ENCODE results near the gene ASCC3. TPM values are rescaled to one million over a fixed set of nuclear protein-coding genes. Genes with fewer than 3 reads are reported as not detected.

The ASCC3 gene
- total RNA-seq, 4 donors from 2014 or later, result 12.0 to 17.7 (median 14.7) TPM

- in situ Hi-C loops (cut with MboI; ENCODE audit: low sequenced_read_pairs in 4 of 4) (loop anchor here (5.0 to 25.0 kb wide), 4 partner anchors 547 to 802 kb away; no protein-coding TSS in a partner anchor), intact Hi-C loops (cut with DNase I; ENCODE audit: low total_unique reads) (loop anchor here (2.0 to 5.0 kb wide), 2 partner anchors 548 to 797 kb away; no protein-coding TSS in a partner anchor)
- Histone ChIP-seq H3K4me3 (no peak overlapping the region), H3K36me3 (no peaks in the 10 kb centered on the region), H3K27ac (no peak overlapping the region), H3K9me3 (no peaks in the 10 kb centered on the region), H3K4me1 (no peaks in the 10 kb centered on the region), H3K27me3 (no peaks in the 10 kb centered on the region)
- ATAC-seq (no peak), DNase-seq (no peak)
- TF ChIP-seq CTCF (IDR thresholded peaks at IDR 0.05 in 4 of 5, conservative IDR thresholded peaks at IDR 0.05 in 1 of 5), result peak in 4 of 5 experiments; percentile 35 to 66 (median 50)
- no peak for TF ChIP-seq POLR2A (IDR thresholded peaks at IDR 0.05)
Measured at GRCh38 chr6:100664274-100665040, 216.7 kb downstream of the ASCC3 start.

- Histone ChIP-seq H3K4me3 (no peak overlapping the region), H3K9me3 (no peaks in the 10 kb centered on the region), H3K27ac (no peak overlapping the region), H3K4me1 (no peaks in the 10 kb centered on the region), H3K36me3 (no peaks in the 10 kb centered on the region), H3K27me3 (no peaks in the 10 kb centered on the region)
- intact Hi-C loops (cut with DNase I; ENCODE audit: low total_unique reads) (loop anchor here (5.0 kb wide), 1 partner anchor 796 kb away; no protein-coding TSS in a partner anchor), in situ Hi-C loops (cut with MboI; ENCODE audit: low sequenced_read_pairs in 4 of 4) (loop anchor here (5.0 to 25.0 kb wide), 4 partner anchors 546 to 801 kb away; no protein-coding TSS in a partner anchor)
- no peak for ATAC-seq
- TF ChIP-seq POLR2A (IDR thresholded peaks at IDR 0.05) (no peak), CTCF (IDR thresholded peaks at IDR 0.05 in 4 of 5, conservative IDR thresholded peaks at IDR 0.05 in 1 of 5) (no peak)
- DNase-seq, result no peak
Measured at GRCh38 chr6:100663219-100663863, 217.8 kb downstream of the ASCC3 start.

- intact Hi-C loops (cut with DNase I; ENCODE audit: low total_unique reads), result loop anchor here (5.0 kb wide), 1 partner anchor 795 kb away; no protein-coding TSS in a partner anchor
- no peaks in the 10 kb centered on the region for H3K4me1 ChIP-seq
- no peaks in the 10 kb centered on the region for H3K27me3 ChIP-seq
- DNase-seq, result no peak
- in situ Hi-C loops (cut with MboI; ENCODE audit: low sequenced_read_pairs in 4 of 4), result loop anchor here (5.0 to 25.0 kb wide), 4 partner anchors 545 to 800 kb away; no protein-coding TSS in a partner anchor
- TF ChIP-seq POLR2A (IDR thresholded peaks at IDR 0.05), result no peak
- no peak for TF ChIP-seq CTCF (IDR thresholded peaks at IDR 0.05 in 4 of 5, conservative IDR thresholded peaks at IDR 0.05 in 1 of 5)
- H3K4me3 ChIP-seq, result no peak overlapping the region
- H3K9me3 ChIP-seq, result no peaks in the 10 kb centered on the region
- no peaks in the 10 kb centered on the region for H3K36me3 ChIP-seq
- H3K27ac ChIP-seq, result no peak overlapping the region
- ATAC-seq, result no peak
Measured at GRCh38 chr6:100662264-100662663, 218.9 kb downstream of the ASCC3 start.

- Histone ChIP-seq H3K27me3 (no peaks in the 10 kb centered on the region), H3K36me3 (no peaks in the 10 kb centered on the region), H3K4me1 (no peaks in the 10 kb centered on the region), H3K27ac (no peak overlapping the region), H3K4me3 (no peak overlapping the region), H3K9me3 (no peaks in the 10 kb centered on the region)
- DNase-seq, result no peak
- no peak for TF ChIP-seq POLR2A (IDR thresholded peaks at IDR 0.05)
- TF ChIP-seq CTCF (IDR thresholded peaks at IDR 0.05 in 4 of 5, conservative IDR thresholded peaks at IDR 0.05 in 1 of 5), result no peak
- intact Hi-C loops (cut with DNase I; ENCODE audit: low total_unique reads) (no loop called here), in situ Hi-C loops (cut with MboI; ENCODE audit: low sequenced_read_pairs in 4 of 4) (loop anchor here in 3 of 4 donors (10.0 to 25.0 kb wide), 3 partner anchors 646 to 796 kb away; no protein-coding TSS in a partner anchor)
- ATAC-seq, result no peak
Measured at GRCh38 chr6:100658486-100658885, 222.6 kb downstream of the ASCC3 start.

All from gastrocnemius medialis (tissue), 4 donors.